ENCODE results near the gene FOXO6. TPM values are rescaled to one million over a fixed set of nuclear protein-coding genes. Genes with fewer than 3 reads are reported as not detected.

The FOXO6 gene
- total RNA-seq, 3 donors from 2014 or later: 0.98 to 1.3 TPM; not detected in 1

GRCh38 chr1:41343790-41344699, 17.2 kb upstream of the FOXO6 start:
- intact Hi-C loops (cut with DNase I; ENCODE audit: low total_unique reads): no loop called here
- peak in 1 of 2 donors; percentile 45 for DNase-seq (ENCODE audit: low spot score in 2 of 2)
- Histone ChIP-seq H3K9me3 (peaks cover 0 to 5% of the 10 kb centered on the region in 2 donors), H3K36me3 (no peaks in the 10 kb centered on the region), H3K4me1 (no peaks in the 10 kb centered on the region), H3K4me3 (no peak overlapping the region), H3K27me3 (no peaks in the 10 kb centered on the region), H3K27ac (no peak overlapping the region)
- TF ChIP-seq POLR2A (IDR thresholded peaks at IDR 0.05) (no peak), CTCF (IDR thresholded peaks at IDR 0.05) (no peak), POLR2AphosphoS5 (IDR thresholded peaks at IDR 0.05) (no peak)

GRCh38 chr1:41344708-41345159, 16.5 kb upstream of the FOXO6 start:
- Histone ChIP-seq H3K27me3 (no peaks in the 10 kb centered on the region), H3K27ac (no peak overlapping the region), H3K4me1 (no peaks in the 10 kb centered on the region), H3K9me3 (no peaks in the 10 kb centered on the region), H3K36me3 (no peaks in the 10 kb centered on the region), H3K4me3 (no peak overlapping the region)
- peak in 1 of 2 donors; percentile 7 for DNase-seq (ENCODE audit: low spot score in 2 of 2)
- intact Hi-C loops (cut with DNase I; ENCODE audit: low total_unique reads): no loop called here
- TF ChIP-seq CTCF (IDR thresholded peaks at IDR 0.05) (no peak), POLR2A (IDR thresholded peaks at IDR 0.05) (no peak), POLR2AphosphoS5 (IDR thresholded peaks at IDR 0.05) (no peak)

GRCh38 chr1:41345434-41346075, 15.7 kb upstream of the FOXO6 start:
- H3K27ac ChIP-seq: no peak overlapping the region
- H3K27me3 ChIP-seq: no peaks in the 10 kb centered on the region
- intact Hi-C loops (cut with DNase I; ENCODE audit: low total_unique reads): no loop called here
- no peaks in the 10 kb centered on the region for H3K4me1 ChIP-seq
- H3K9me3 ChIP-seq: no peaks in the 10 kb centered on the region
- H3K36me3 ChIP-seq: no peaks in the 10 kb centered on the region
- H3K4me3 ChIP-seq: no peak overlapping the region
- TF ChIP-seq POLR2AphosphoS5 (IDR thresholded peaks at IDR 0.05) (no peak), CTCF (IDR thresholded peaks at IDR 0.05) (no peak), POLR2A (IDR thresholded peaks at IDR 0.05) (no peak)
- peak in 1 of 2 donors; percentile 15 for DNase-seq (ENCODE audit: low spot score in 2 of 2)

- Histone ChIP-seq H3K4me1 (no peaks in the 10 kb centered on the region), H3K36me3 (no peaks in the 10 kb centered on the region), H3K9me3 (no peaks in the 10 kb centered on the region), H3K4me3 (no peak overlapping the region), H3K27me3 (no peaks in the 10 kb centered on the region), H3K27ac (no peak overlapping the region)
- DNase-seq (ENCODE audit: low spot score in 2 of 2): peak in 1 of 2 donors; percentile 48
- TF ChIP-seq POLR2A (IDR thresholded peaks at IDR 0.05): no peak
- TF ChIP-seq POLR2AphosphoS5 (IDR thresholded peaks at IDR 0.05): no peak
- TF ChIP-seq CTCF (IDR thresholded peaks at IDR 0.05): no peak
- intact Hi-C loops (cut with DNase I; ENCODE audit: low total_unique reads): no loop called here
These were observed 14.0 kb upstream of the FOXO6 start for GRCh38 chr1:41347276-41347675.

- intact Hi-C loops (cut with DNase I; ENCODE audit: low total_unique reads): no loop called here
- peak in 1 of 2 donors; percentile 33 for DNase-seq (ENCODE audit: low spot score in 2 of 2)
- no peak overlapping the region for H3K4me3 ChIP-seq
- no peak overlapping the region for H3K27ac ChIP-seq
- no peaks in the 10 kb centered on the region for H3K36me3 ChIP-seq
- H3K27me3 ChIP-seq: no peaks in the 10 kb centered on the region
- no peaks in the 10 kb centered on the region for H3K9me3 ChIP-seq
- H3K4me1 ChIP-seq: no peaks in the 10 kb centered on the region
- TF ChIP-seq POLR2A (IDR thresholded peaks at IDR 0.05): no peak
- no peak for TF ChIP-seq CTCF (IDR thresholded peaks at IDR 0.05)
- no peak for TF ChIP-seq POLR2AphosphoS5 (IDR thresholded peaks at IDR 0.05)
These were observed 12.8 kb upstream of the FOXO6 start for GRCh38 chr1:41348394-41348793.
